ENCODE data around the gene POC1B.

The POC1B gene

GRCh38 chr12:89493670-89494302 is 32.1 kb downstream of the POC1B start:
- no peak for DNase-seq

- no peak for DNase-seq
Measured at GRCh38 chr12:89492883-89493282, 33.0 kb downstream of the POC1B start.

- DNase-seq: no peak
Measured at GRCh38 chr12:89490922-89491321, 34.9 kb downstream of the POC1B start.

GRCh38 chr12:89486264-89486663 is 39.6 kb downstream of the POC1B start:
- no peak for DNase-seq

- DNase-seq: no peak
Measured at GRCh38 chr12:89484470-89484869, 41.4 kb downstream of the POC1B start.

GRCh38 chr12:89481213-89481914 is 44.5 kb downstream of the POC1B start:
- DNase-seq: no peak

- DNase-seq: no peak
Measured at GRCh38 chr12:89479982-89480381, 45.9 kb downstream of the POC1B start.

- no peak for DNase-seq
Measured at GRCh38 chr12:89477633-89478279, 48.1 kb downstream of the POC1B start.

GRCh38 chr12:89476904-89477595 is 48.8 kb downstream of the POC1B start:
- DNase-seq: no peak

- DNase-seq: no peak
Measured at GRCh38 chr12:89476232-89476631, 49.6 kb downstream of the POC1B start.

GRCh38 chr12:89475203-89475990 is 50.5 kb downstream of the POC1B start:
- DNase-seq: no peak

GRCh38 chr12:89474615-89475014 is 51.2 kb downstream of the POC1B start:
- no peak for DNase-seq

GRCh38 chr12:89472508-89472907 is 53.3 kb downstream of the POC1B start:
- DNase-seq: no peak

- DNase-seq: no peak
Measured at GRCh38 chr12:89470741-89471509, 54.9 kb downstream of the POC1B start.

GRCh38 chr12:89469361-89469760 is 56.5 kb downstream of the POC1B start:
- no peak for DNase-seq

- DNase-seq: no peak
Measured at GRCh38 chr12:89468648-89469326, 57.1 kb downstream of the POC1B start.

GRCh38 chr12:89468017-89468416 is 57.8 kb downstream of the POC1B start:
- DNase-seq: no peak

GRCh38 chr12:89464974-89465592 is 60.8 kb downstream of the POC1B start:
- DNase-seq: no peak

- peak; percentile 12 for DNase-seq
Measured at GRCh38 chr12:89461649-89462612, 63.9 kb downstream of the POC1B start.

- DNase-seq: no peak
Measured at GRCh38 chr12:89461190-89461589, 64.7 kb downstream of the POC1B start.

All from SIG-M5 (cell line).